Ishikawa (cell line): ENCODE measurements around the gene LRGUK.

Experiments
- CEBPB ChIP-seq: IDR thresholded peaks from 2 replicates; pipeline ENCODE4 v1.6.1; 2012
- CREB1 ChIP-seq: IDR thresholded peaks from 2 replicates; pipeline ENCODE4 v1.6.1; 2012; ENCODE audit warnings: low read depth
- EP300 ChIP-seq: IDR thresholded peaks from 2 replicates; pipeline ENCODE4 v1.6.1; 2012; ENCODE audit warnings: borderline replicate concordance
- FOXM1 ChIP-seq: IDR thresholded peaks from 2 replicates; pipeline ENCODE4 v1.6.1; 2012; ENCODE audit warnings: low read depth, borderline replicate concordance
- RAD21 ChIP-seq: IDR thresholded peaks from 2 replicates; pipeline ENCODE4 v1.6.1; 2012; ENCODE audit warnings: low read depth
- REST ChIP-seq: IDR thresholded peaks from 2 replicates; pipeline ENCODE4 v1.6.1; 2012; ENCODE audit warnings: low read depth, mild to moderate bottlenecking
- TAF1 ChIP-seq: IDR thresholded peaks from 2 replicates; pipeline ENCODE4 v1.6.1; 2012; ENCODE audit warnings: low read depth, mild to moderate bottlenecking
- TCF12 ChIP-seq: IDR thresholded peaks from 2 replicates; pipeline ENCODE4 v1.6.1; 2012; ENCODE audit warnings: low read depth
- USF1 ChIP-seq: IDR thresholded peaks from 2 replicates; pipeline ENCODE4 v1.6.1; 2012
- ZBTB7A ChIP-seq: IDR thresholded peaks from 2 replicates; pipeline ENCODE4 v1.6.1; 2012; ENCODE audit warnings: low read depth
- TF ChIP-seq, protein P1 (sequence below): IDR thresholded peaks from 2 replicates; pipeline ENCODE4 v1.6.1; 2012

GRCh38 chr7:134211817-134212216 lies 84.7 kb downstream of the LRGUK start:
- TF ChIP-seq USF1 (no peak), REST (no peak), EP300 (no peak), TAF1 (no peak), CEBPB (no peak), RAD21 (no peak), CREB1 (no peak), ZBTB7A (no peak), FOXM1 (no peak), TCF12 (no peak)
- TF ChIP-seq, protein P1, sequence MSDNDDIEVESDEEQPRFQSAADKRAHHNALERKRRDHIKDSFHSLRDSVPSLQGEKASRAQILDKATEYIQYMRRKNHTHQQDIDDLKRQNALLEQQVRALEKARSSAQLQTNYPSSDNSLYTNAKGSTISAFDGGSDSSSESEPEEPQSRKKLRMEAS: no peak
